Neural progenitor cell (in vitro differentiated cells): Measurements from ENCODE around the gene NOS1AP. TPM values are rescaled to one million over a fixed set of nuclear protein-coding genes. Genes with fewer than 3 reads are reported as not detected.

Experiments
- DNase-seq: peaks from one replicate; pipeline ENCODE4 v3.0.0-alpha.2; 2016; ENCODE audit warnings: low spot score
- H2AFZ ChIP-seq: fragments of 200-600 bp; sonication (generic); replicated peaks from 2 replicates; pipeline ENCODE4 v1.6.1; 2016; ENCODE audit warnings: antibody characterized with exemption
- H3F3A ChIP-seq: fragments of 200-600 bp; sonication (generic); 2 replicates; pipeline ENCODE4 v1.6.1; 2016; ENCODE audit warnings: antibody characterized with exemption, low read depth
- H3K27ac ChIP-seq: fragments of 200-600 bp; sonication (generic); 2 replicates; pipeline ENCODE4 v1.5.1; 2016; ENCODE audit warnings: mild to moderate bottlenecking
- H3K27me3 ChIP-seq: fragments of 200-600 bp; sonication (generic); 2 replicates; pipeline ENCODE4 v1.6.1; 2016; ENCODE audit warnings: mild to moderate bottlenecking, moderate library complexity
- H3K36me3 ChIP-seq: fragments of 200-600 bp; sonication (generic); 2 replicates; pipeline ENCODE4 v1.5.1; 2016
- H3K4me1 ChIP-seq: fragments of 200-600 bp; sonication (generic); 2 replicates; pipeline ENCODE4 v1.6.1; 2016; ENCODE audit warnings: mixed run types
- H3K4me2 ChIP-seq: fragments of 200-600 bp; sonication (generic); 2 replicates; pipeline ENCODE4 v1.6.1; 2016
- H3K4me3 ChIP-seq: fragments of 200-600 bp; sonication (generic); 2 replicates; pipeline ENCODE4 v1.5.1; 2016
- H3K79me2 ChIP-seq: fragments of 200-600 bp; sonication (generic); 2 replicates; pipeline ENCODE4 v1.6.1; 2016; ENCODE audit warnings: low read depth
- H3K9ac ChIP-seq: fragments of 200-600 bp; sonication (generic); 2 replicates; pipeline ENCODE4 v1.6.1; 2016
- H3K9me3 ChIP-seq: fragments of 200-600 bp; sonication (generic); 2 replicates; pipeline ENCODE4 v1.5.1; 2016; ENCODE audit warnings: low read depth
- H4K20me1 ChIP-seq: fragments of 200-600 bp; sonication (generic); 2 replicates; pipeline ENCODE4 v1.6.1; 2016; ENCODE audit warnings: low read depth
- H3K27ac Mint-ChIP-seq: 3 replicates; pipeline ENCODE4 v1.8.0; 2021; ENCODE audit warnings: mixed read lengths
- H3K27me3 Mint-ChIP-seq: 2 replicates; pipeline ENCODE4 v1.8.0; 2022; ENCODE audit warnings: low read depth, mild to moderate bottlenecking, inconsistent platforms, moderate library complexity, mixed read lengths; ENCODE audit not compliant: insufficient read depth
- H3K36me3 Mint-ChIP-seq: 3 replicates; pipeline ENCODE4 v1.8.0; 2021; ENCODE audit warnings: mixed read lengths
- H3K4me1 Mint-ChIP-seq: 3 replicates; pipeline ENCODE4 v1.8.0; 2021; ENCODE audit warnings: mixed read lengths
- H3K4me3 Mint-ChIP-seq: 3 replicates; pipeline ENCODE4 v1.8.0; 2021; ENCODE audit warnings: mild to moderate bottlenecking, moderate library complexity, mixed read lengths
- H3K9me3 Mint-ChIP-seq: 3 replicates; pipeline ENCODE4 v1.8.0; 2020; ENCODE audit warnings: mixed read lengths
- EZH2 ChIP-seq: fragments of 200-600 bp; sonication (generic); IDR thresholded peaks from 2 replicates; pipeline ENCODE4 v1.6.1; 2017; ENCODE audit warnings: antibody characterized with exemption, mild to moderate bottlenecking, moderate library complexity
- EZH2phosphoT487 ChIP-seq: fragments of 200-600 bp; sonication (generic); IDR thresholded peaks from 2 replicates; pipeline ENCODE4 v1.6.1; 2017; ENCODE audit warnings: antibody characterized with exemption
- total RNA-seq: library from RNA; depleted of rRNA; stranded (reverse); fragments of >200 nt; gene quantifications from 2 replicates; pipeline ENCODE4 v1.2.3, GENCODE V29; 2015; ENCODE audit warnings: low replicate concordance
- TF ChIP-seq, protein P1 (sequence below): fragments of 200-600 bp; sonication (generic); IDR thresholded peaks from 2 replicates; pipeline ENCODE4 v1.5.1; 2017; ENCODE audit warnings: antibody characterized with exemption, mild to moderate bottlenecking

Gene NOS1AP
- total RNA-seq, 1 donor from 2014 or later, result 2.4 TPM

DNA sequence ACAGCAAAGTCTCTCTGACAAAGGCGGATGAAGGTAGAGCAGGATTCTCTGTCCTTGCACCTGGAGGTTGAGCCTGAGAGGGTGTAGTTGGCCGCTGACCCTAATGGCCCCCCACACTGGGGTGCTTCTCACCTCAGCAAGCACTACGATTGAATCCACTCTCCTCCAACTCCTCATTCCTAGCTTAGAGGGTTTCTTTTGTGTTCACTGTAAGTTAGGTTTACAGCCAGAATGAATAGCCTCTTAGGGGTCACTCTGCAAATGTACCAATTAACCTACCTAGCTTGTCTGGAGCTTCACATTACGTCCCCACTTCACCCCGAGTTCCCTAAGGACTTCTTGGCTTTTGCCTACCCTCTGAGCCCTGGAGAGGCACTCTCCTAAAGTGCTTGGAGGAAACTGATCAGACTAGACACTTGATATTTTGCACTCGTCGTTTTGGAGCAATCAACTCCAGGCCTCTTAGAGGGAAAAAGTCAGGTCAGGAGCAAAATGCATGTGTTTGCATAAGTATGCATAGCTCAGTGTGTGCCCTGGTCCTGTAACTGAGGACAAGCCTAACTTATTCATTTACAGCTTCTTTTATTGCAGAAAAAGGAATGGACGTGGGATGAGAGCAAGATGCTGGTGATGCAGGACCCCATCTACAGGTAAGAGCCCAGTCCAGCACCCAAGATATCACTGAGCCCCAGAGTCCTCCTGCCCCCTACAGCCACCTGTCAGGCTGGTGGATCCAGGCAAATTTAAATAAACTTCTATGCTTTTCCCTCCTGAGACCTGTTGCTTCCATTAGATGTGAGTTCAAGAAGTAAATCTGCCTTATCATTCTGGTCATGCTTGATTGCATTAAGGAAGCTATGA lies 230.8 kb downstream of the NOS1AP start:
- no peak overlapping the region for H3K27ac ChIP-seq
- H3K27ac Mint-ChIP-seq, result no peak overlapping the region
- no peaks in the 10 kb centered on the region for H3K9me3 Mint-ChIP-seq

GRCh38 chr1:162301696-162302095 lies 232.2 kb downstream of the NOS1AP start:
- Histone ChIP-seq H3K79me2 (no peaks in the 10 kb centered on the region), H3K27me3 (no peaks in the 10 kb centered on the region), H3K4me3 (no peak overlapping the region), H3K9ac (no peak overlapping the region), H4K20me1 (peaks cover 6% of the 10 kb centered on the region), H3K36me3 (no peaks in the 10 kb centered on the region), H3K27ac (no peak overlapping the region), H3K4me1 (peaks cover 12% of the 10 kb centered on the region), H2AFZ (no peak overlapping the region), H3K4me2 (no peak overlapping the region), H3F3A (no peaks in the 10 kb centered on the region), H3K9me3 (no peaks in the 10 kb centered on the region)
- TF ChIP-seq EZH2 (no peak), EZH2phosphoT487 (no peak)
- TF ChIP-seq, protein P1, sequence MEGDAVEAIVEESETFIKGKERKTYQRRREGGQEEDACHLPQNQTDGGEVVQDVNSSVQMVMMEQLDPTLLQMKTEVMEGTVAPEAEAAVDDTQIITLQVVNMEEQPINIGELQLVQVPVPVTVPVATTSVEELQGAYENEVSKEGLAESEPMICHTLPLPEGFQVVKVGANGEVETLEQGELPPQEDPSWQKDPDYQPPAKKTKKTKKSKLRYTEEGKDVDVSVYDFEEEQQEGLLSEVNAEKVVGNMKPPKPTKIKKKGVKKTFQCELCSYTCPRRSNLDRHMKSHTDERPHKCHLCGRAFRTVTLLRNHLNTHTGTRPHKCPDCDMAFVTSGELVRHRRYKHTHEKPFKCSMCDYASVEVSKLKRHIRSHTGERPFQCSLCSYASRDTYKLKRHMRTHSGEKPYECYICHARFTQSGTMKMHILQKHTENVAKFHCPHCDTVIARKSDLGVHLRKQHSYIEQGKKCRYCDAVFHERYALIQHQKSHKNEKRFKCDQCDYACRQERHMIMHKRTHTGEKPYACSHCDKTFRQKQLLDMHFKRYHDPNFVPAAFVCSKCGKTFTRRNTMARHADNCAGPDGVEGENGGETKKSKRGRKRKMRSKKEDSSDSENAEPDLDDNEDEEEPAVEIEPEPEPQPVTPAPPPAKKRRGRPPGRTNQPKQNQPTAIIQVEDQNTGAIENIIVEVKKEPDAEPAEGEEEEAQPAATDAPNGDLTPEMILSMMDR, result no peak
- Mint-ChIP-seq H3K4me1 (peaks cover 10% of the 10 kb centered on the region), H3K27ac (no peak overlapping the region), H3K36me3 (peaks cover 7% of the 10 kb centered on the region), H3K27me3 (no peaks in the 10 kb centered on the region), H3K4me3 (no peak overlapping the region), H3K9me3 (no peaks in the 10 kb centered on the region)
- DNase-seq, result no peak

More for the DNA sequence above, 230.8 kb downstream of the NOS1AP start:
- Mint-ChIP-seq H3K27me3 (no peaks in the 10 kb centered on the region), H3K4me3 (no peak overlapping the region), H3K4me1 (peaks cover 14% of the 10 kb centered on the region), H3K36me3 (peaks cover 17% of the 10 kb centered on the region)
- Histone ChIP-seq H4K20me1 (peaks cover 6% of the 10 kb centered on the region), H3K4me1 (peaks cover 14% of the 10 kb centered on the region), H3K4me3 (no peak overlapping the region), H3K36me3 (no peaks in the 10 kb centered on the region), H3K79me2 (no peaks in the 10 kb centered on the region), H3K27me3 (no peaks in the 10 kb centered on the region), H3F3A (no peaks in the 10 kb centered on the region), H3K4me2 (peak overlapping the region; percentile 25), H3K9ac (no peak overlapping the region), H3K9me3 (no peaks in the 10 kb centered on the region), H2AFZ (no peak overlapping the region)
- TF ChIP-seq EZH2 (no peak), EZH2phosphoT487 (no peak)
- TF ChIP-seq, protein P1, result no peak
- DNase-seq, result peak; percentile 17

GRCh38 chr1:162302306-162303003 lies 233.0 kb downstream of the NOS1AP start:
- DNase-seq, result no peak
- TF ChIP-seq EZH2phosphoT487 (no peak), EZH2 (no peak)
- TF ChIP-seq, protein P1, result no peak
- Mint-ChIP-seq H3K4me3 (no peak overlapping the region), H3K27ac (no peak overlapping the region), H3K27me3 (no peaks in the 10 kb centered on the region), H3K36me3 (peaks cover 11% of the 10 kb centered on the region), H3K9me3 (peaks cover 4% of the 10 kb centered on the region), H3K4me1 (peaks cover 9% of the 10 kb centered on the region)
- no peak overlapping the region for H3K4me3 ChIP-seq
- no peaks in the 10 kb centered on the region for H3K79me2 ChIP-seq
- no peak overlapping the region for H3K9ac ChIP-seq
- no peaks in the 10 kb centered on the region for H3K27me3 ChIP-seq
- H3F3A ChIP-seq, result no peaks in the 10 kb centered on the region
- H3K4me2 ChIP-seq, result no peak overlapping the region
- peaks cover 6% of the 10 kb centered on the region for H4K20me1 ChIP-seq
- no peak overlapping the region for H3K27ac ChIP-seq
- no peaks in the 10 kb centered on the region for H3K36me3 ChIP-seq
- H3K4me1 ChIP-seq, result peaks cover 12% of the 10 kb centered on the region
- H2AFZ ChIP-seq, result no peak overlapping the region
- no peaks in the 10 kb centered on the region for H3K9me3 ChIP-seq
